HG03520 (cell line): Measurements from ENCODE around the gene MTHFR.

Experiments
- ATAC-seq: cut with Tn5 transposase; IDR thresholded peaks from one replicate; pipeline ENCODE4 v1.9.1; 2021; ENCODE audit warnings: mild to moderate bottlenecking, moderate library complexity; ENCODE audit not compliant: unreplicated experiment

The MTHFR gene

GRCh38 chr1:11783556-11783955 lies 22.2 kb downstream of the MTHFR start:
- no peak for ATAC-seq

- no peak for ATAC-seq
These were observed 23.5 kb downstream of the MTHFR start for GRCh38 chr1:11782127-11782708.

- ATAC-seq = no peak
These were observed 24.5 kb downstream of the MTHFR start for GRCh38 chr1:11781297-11781696.

GRCh38 chr1:11780380-11781147 lies 25.2 kb downstream of the MTHFR start:
- ATAC-seq = no peak

- no peak for ATAC-seq
These were observed 25.9 kb downstream of the MTHFR start for GRCh38 chr1:11779715-11780379.

DNA sequence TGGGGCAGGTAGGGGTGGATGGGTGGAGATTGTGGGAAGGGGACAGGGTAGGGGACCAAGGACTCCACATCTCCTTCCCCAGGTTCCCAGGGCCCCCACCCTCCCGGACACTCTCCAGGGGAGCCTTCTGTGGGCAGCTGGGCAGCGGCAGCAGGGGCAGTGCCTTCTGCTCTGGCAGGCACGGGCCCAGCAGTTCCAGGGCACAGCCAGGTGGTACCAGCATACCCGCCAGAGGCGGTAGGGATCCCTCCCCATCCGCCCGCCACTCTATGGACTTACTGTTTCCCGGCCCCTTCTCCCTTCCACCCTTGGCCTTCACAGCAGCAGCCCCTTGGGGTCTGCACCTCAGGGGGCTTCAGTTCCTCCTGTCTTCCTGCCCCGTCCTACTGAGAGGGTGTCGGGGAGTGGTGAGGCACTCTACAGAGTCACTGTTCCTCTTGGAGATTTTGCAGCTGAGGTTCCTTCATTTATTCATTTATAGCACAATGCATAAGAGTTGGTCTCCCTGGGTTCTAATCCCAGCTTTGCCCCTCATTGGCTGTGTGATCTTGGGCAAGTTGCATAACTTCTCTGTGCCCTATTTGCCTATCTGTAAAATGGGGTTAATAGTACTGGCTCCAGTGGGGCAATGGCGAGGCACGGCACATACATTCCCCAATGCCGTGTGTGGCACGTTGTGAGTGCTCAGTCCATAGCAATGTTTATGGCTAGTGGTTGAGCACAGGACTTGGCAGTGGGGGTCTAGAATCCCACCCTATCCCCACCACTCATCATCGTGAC lies 26.7 kb downstream of the MTHFR start:
- no peak for ATAC-seq

- ATAC-seq = no peak
These were observed 27.4 kb downstream of the MTHFR start for GRCh38 chr1:11778336-11778735.

DNA sequence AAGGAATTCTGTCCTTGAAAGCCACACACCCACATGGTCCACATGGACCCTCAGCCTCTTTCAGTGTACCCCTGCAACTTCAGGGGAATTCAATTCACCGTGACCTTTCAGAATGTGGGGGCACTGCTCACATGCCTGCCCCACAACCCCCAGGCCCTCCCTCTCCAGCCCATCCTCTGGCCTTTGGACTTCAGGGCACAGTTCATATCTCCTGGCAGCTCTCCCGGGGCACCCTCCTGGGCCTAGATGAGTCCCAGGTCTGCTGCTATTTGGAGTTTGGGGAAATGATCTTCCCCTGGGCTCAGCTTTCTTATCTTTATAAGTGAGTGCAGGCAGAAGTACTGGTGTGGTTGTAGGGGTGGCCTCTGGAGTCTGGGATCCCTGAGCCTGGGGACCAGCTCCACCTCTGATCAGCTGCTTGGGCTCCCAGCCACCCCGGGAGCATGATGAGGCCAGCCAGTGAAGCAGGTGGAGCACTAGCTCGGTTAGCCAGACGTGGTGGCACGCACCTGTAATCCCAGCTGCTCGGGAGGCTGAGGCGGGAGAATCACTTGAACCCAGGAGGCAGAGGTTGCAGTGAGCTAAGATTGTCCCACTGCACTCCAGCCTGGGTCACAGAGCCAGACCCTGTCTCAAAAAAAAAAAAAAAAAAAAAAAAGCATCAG lies 28.0 kb downstream of the MTHFR start:
- ATAC-seq = no peak

GRCh38 chr1:11774753-11775152 lies 31.0 kb downstream of the MTHFR start:
- no peak for ATAC-seq

DNA sequence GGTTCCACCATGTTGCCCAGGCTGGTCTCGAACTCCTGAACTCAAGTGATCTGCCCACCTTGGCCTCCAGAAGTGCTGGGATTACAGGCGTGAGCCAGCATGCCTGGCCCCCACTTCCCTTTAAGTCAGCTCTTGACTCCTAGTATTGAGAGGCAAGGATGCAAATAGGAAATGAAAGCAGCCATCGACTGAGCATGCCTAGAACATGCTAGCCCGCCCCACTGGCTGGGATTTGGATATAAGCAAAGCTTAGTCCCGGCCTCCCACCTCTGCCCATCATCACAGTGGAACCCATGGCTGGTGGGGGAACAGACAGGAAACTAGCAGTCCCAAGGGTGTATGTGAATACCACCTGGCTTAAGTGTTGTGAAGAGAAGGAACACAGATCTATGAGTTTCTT lies 33.3 kb downstream of the MTHFR start:
- no peak for ATAC-seq

DNA sequence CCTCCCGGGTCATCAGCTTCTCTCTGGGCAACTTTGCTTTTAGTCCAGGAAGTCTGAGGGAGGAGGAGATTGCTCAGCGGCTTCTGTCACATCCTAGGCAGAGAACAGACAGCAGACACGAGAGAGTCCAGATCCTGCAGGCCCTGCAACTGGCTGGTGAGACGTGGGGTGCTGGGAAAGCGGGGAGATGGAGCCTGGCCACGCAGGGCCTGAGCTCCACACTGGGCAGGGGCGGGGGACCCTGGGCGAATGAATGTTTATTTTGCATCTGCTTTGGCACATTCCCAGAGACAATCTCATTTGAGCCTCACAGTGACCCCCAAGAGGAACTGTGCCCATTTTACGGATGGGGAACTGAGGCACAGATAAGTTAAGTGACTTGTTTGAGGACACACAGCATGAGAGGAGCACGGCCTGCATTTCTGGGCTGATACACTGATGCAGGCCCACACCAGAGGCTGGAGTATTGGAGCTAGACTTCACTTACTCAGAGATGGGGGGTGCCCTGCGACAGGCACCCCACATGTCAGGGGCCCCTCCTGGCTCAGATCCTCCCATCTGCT lies 34.2 kb downstream of the MTHFR start:
- no peak for ATAC-seq

GRCh38 chr1:11770011-11770410 lies 35.8 kb downstream of the MTHFR start:
- ATAC-seq = no peak

DNA sequence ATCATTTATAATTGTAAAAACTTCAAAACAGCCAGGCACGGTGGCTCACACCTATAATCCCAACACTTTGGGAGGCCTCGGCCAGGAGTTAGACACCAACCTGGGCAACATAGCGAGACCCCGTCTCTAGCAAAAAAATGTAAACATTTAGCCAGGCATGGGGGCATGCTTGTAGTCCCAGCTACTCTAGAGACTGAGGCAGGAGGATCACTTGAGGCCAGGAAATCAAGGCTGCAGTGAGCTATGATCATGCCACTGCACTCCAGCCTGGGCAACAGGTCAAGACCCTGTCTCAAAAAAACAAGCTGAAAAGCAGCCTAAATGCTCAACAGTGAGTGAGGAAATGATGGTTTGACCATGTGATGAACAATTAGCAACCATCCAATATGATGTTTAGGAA lies 36.5 kb downstream of the MTHFR start:
- no peak for ATAC-seq

GRCh38 chr1:11768821-11769220 lies 36.9 kb downstream of the MTHFR start:
- no peak for ATAC-seq

DNA sequence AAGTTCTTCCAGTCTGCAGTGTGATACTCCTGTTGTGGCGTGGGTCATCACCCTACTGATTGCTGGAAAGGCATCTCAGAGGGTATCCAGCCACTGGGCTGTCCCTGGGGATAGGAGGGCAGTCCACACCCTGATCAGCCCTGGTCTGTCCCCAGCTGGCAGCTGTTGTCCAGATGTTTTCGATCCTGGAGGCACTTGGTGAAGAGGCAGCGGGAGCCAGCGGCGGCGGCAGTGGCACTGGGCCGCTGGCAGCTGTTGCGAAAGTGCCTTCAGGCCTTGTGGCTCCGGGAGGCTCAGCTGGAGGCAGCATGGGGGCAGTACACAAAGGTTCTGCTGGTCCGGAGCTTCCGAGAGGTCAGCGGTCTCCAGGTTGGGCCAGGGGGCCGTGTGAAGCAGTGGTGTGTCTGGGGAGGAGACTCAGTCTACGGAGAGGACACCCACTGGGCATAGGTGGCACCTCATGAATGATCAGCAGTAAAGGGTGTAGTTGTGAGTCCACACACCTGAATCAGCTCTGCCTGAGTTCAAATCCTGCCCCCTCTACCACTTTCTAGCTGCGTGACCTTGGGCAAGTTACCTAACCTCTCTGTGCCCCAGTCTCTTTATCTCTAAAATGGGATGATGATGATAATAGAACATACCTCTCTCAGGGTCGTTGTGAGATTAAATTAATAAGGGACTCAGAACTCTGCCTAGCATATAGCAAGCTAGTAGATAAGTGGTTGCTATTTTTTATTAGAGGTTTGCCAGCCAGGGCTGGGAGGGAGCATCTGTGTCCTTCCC lies 37.7 kb downstream of the MTHFR start:
- ATAC-seq = no peak

DNA sequence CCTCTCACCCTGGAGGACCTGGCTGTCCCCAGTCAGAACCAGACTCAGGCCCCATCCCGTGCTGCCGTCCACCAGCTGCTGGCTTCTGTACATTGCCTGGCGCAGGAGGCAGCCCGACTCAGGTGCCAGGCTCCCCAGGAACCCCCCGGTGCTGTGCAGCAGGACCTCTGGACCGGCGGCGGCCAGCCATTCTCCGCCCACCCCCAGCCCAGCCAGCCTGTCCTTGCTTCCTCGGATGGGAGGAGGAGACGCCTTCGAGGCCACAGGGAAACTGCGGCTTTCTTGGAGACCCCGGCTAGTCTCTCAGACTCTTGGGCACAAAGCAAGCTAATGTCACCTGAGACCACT lies 39.4 kb downstream of the MTHFR start:
- no peak for ATAC-seq

- no peak for ATAC-seq
These were observed 39.9 kb downstream of the MTHFR start for GRCh38 chr1:11765661-11766428.

GRCh38 chr1:11764519-11764918 lies 41.2 kb downstream of the MTHFR start:
- ATAC-seq = no peak

- no peak for ATAC-seq
These were observed 41.6 kb downstream of the MTHFR start for GRCh38 chr1:11764115-11764514.
